ENCODE results near the gene ANGPTL2.

DNA sequence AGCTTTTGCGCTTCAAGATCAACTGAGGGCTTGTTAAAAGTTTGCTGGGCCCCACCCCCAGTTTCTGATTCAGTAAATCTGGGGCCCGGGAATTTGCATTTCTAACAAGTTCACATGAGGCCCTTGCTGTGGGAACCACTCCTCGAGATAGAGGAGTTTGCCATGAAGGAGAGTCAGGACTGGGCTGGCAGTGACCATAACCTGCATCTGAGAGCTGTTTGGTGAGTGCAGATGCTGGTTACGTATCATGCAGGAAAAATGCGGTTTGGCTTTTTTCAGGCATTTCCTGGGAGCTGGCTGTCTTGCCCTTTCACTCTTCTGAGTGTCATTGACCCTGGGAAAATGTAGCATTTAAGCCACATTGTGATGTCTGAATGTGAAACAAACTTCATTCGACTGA lies 9.4 kb upstream of the ANGPTL2 start:
- TF ChIP-seq, protein P1, sequence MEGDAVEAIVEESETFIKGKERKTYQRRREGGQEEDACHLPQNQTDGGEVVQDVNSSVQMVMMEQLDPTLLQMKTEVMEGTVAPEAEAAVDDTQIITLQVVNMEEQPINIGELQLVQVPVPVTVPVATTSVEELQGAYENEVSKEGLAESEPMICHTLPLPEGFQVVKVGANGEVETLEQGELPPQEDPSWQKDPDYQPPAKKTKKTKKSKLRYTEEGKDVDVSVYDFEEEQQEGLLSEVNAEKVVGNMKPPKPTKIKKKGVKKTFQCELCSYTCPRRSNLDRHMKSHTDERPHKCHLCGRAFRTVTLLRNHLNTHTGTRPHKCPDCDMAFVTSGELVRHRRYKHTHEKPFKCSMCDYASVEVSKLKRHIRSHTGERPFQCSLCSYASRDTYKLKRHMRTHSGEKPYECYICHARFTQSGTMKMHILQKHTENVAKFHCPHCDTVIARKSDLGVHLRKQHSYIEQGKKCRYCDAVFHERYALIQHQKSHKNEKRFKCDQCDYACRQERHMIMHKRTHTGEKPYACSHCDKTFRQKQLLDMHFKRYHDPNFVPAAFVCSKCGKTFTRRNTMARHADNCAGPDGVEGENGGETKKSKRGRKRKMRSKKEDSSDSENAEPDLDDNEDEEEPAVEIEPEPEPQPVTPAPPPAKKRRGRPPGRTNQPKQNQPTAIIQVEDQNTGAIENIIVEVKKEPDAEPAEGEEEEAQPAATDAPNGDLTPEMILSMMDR (IDR thresholded peaks at IDR 0.05; ENCODE audit: low read depth, low read length, missing input control), result no peak
- TF ChIP-seq, protein P2, sequence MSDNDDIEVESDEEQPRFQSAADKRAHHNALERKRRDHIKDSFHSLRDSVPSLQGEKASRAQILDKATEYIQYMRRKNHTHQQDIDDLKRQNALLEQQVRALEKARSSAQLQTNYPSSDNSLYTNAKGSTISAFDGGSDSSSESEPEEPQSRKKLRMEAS (IDR thresholded peaks at IDR 0.05), result no peak
- TF ChIP-seq RAD21 (IDR thresholded peaks at IDR 0.05) (no peak), HNF4G (IDR thresholded peaks at IDR 0.05) (no peak), FOXA2 (IDR thresholded peaks at IDR 0.05) (no peak), EGR1 (IDR thresholded peaks at IDR 0.05; ENCODE audit: low read depth in 2 of 2) (no peak), HNF4A (conservative IDR thresholded peaks at IDR 0.05) (no peak), RXRA (IDR thresholded peaks at IDR 0.05) (peak; percentile 63), YY1 (IDR thresholded peaks at IDR 0.05) (no peak)
- TF ChIP-seq, protein P3, sequence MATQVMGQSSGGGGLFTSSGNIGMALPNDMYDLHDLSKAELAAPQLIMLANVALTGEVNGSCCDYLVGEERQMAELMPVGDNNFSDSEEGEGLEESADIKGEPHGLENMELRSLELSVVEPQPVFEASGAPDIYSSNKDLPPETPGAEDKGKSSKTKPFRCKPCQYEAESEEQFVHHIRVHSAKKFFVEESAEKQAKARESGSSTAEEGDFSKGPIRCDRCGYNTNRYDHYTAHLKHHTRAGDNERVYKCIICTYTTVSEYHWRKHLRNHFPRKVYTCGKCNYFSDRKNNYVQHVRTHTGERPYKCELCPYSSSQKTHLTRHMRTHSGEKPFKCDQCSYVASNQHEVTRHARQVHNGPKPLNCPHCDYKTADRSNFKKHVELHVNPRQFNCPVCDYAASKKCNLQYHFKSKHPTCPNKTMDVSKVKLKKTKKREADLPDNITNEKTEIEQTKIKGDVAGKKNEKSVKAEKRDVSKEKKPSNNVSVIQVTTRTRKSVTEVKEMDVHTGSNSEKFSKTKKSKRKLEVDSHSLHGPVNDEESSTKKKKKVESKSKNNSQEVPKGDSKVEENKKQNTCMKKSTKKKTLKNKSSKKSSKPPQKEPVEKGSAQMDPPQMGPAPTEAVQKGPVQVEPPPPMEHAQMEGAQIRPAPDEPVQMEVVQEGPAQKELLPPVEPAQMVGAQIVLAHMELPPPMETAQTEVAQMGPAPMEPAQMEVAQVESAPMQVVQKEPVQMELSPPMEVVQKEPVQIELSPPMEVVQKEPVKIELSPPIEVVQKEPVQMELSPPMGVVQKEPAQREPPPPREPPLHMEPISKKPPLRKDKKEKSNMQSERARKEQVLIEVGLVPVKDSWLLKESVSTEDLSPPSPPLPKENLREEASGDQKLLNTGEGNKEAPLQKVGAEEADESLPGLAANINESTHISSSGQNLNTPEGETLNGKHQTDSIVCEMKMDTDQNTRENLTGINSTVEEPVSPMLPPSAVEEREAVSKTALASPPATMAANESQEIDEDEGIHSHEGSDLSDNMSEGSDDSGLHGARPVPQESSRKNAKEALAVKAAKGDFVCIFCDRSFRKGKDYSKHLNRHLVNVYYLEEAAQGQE (IDR thresholded peaks at IDR 0.05), result no peak
- TF ChIP-seq, protein P4, sequence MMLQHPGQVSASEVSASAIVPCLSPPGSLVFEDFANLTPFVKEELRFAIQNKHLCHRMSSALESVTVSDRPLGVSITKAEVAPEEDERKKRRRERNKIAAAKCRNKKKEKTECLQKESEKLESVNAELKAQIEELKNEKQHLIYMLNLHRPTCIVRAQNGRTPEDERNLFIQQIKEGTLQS (IDR thresholded peaks at IDR 0.05), result no peak
- TF ChIP-seq, protein P5, sequence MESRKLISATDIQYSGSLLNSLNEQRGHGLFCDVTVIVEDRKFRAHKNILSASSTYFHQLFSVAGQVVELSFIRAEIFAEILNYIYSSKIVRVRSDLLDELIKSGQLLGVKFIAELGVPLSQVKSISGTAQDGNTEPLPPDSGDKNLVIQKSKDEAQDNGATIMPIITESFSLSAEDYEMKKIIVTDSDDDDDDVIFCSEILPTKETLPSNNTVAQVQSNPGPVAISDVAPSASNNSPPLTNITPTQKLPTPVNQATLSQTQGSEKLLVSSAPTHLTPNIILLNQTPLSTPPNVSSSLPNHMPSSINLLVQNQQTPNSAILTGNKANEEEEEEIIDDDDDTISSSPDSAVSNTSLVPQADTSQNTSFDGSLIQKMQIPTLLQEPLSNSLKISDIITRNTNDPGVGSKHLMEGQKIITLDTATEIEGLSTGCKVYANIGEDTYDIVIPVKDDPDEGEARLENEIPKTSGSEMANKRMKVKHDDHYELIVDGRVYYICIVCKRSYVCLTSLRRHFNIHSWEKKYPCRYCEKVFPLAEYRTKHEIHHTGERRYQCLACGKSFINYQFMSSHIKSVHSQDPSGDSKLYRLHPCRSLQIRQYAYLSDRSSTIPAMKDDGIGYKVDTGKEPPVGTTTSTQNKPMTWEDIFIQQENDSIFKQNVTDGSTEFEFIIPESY (IDR thresholded peaks at IDR 0.05), result no peak
